K562 (cell line): Measurements from ENCODE around the gene HSPB8.

Experiments
- CREM ChIP-seq: IDR thresholded peaks from 2 replicates; pipeline ENCODE4 v1.6.1; 2014; ENCODE audit warnings: antibody characterized with exemption, low read depth
- ERF ChIP-seq: fragments of 450-650 bp; formaldehyde crosslinking; IDR thresholded peaks from 2 replicates; pipeline ENCODE4 v1.4.0; 2020; ENCODE audit warnings: mild to moderate bottlenecking, mixed read lengths
- TGIF2 ChIP-seq: sonication (generic); formaldehyde crosslinking; IDR thresholded peaks from 2 replicates; pipeline ENCODE4 v1.8.1; 2022; ENCODE audit warnings: mild to moderate bottlenecking, missing genetic modification reagents, moderate library complexity
- TF ChIP-seq, protein P1 (sequence below): sonication (generic); formaldehyde crosslinking; IDR thresholded peaks from 2 replicates; pipeline ENCODE4 v1.9.0; 2022; ENCODE audit warnings: mild to moderate bottlenecking, missing genetic modification reagents

DNA sequence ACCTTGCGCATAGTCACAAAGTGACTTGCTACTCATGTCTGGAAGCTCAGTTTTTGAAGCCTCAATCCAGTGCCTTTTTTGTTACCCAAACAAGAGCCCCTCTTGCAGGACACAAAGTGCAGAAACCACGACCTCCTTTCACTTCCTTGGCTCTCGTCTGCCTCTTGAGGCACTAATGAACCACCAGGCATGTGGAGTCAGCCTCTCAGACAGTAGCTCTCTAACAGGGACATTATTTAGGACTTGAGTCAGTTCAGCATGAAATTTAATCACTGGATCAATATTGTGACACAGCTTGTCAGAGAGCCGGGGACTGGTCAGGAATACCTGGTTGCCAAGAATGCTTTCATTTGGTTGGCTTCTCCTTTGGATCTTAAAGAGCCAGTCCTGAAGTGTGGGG, 46.7 kb downstream of the HSPB8 start:
- TF ChIP-seq CREM: no peak
- no peak for TF ChIP-seq TGIF2 (CRISPR knock-in tag)
- TF ChIP-seq, protein P1, sequence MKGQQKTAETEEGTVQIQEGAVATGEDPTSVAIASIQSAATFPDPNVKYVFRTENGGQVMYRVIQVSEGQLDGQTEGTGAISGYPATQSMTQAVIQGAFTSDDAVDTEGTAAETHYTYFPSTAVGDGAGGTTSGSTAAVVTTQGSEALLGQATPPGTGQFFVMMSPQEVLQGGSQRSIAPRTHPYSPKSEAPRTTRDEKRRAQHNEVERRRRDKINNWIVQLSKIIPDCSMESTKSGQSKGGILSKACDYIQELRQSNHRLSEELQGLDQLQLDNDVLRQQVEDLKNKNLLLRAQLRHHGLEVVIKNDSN (CRISPR knock-in tag): no peak
- TF ChIP-seq ERF (CRISPR knock-in tag): no peak
